ENCODE measurements around the gene LRTM2.

- TF ChIP-seq CTCF (IDR thresholded peaks at IDR 0.05) = no peak
- TF ChIP-seq EZH2 (IDR thresholded peaks at IDR 0.05) = no peak
- TF ChIP-seq EZH2phosphoT487 (IDR thresholded peaks at IDR 0.05) = no peak
These were observed 6.7 kb downstream of the LRTM2 start for GRCh38 chr12:1826867-1827705.
